ENCODE results near the gene FOXC1.

FOXC1 gene

GRCh38 chr6:1645466-1646185, 35.9 kb downstream of the FOXC1 start:
- Histone ChIP-seq H3K9me3 (ENCODE audit: control insufficient read depth, low read depth, low read length) (no peaks in the 10 kb centered on the region), H3K27me3 (ENCODE audit: control insufficient read depth, insufficient read depth, low read length) (no peaks in the 10 kb centered on the region), H3K27ac (ENCODE audit: low read length) (no peak overlapping the region), H3K9ac (ENCODE audit: low read length) (no peak overlapping the region), H3K36me3 (ENCODE audit: control insufficient read depth, low read depth, low read length) (no peaks in the 10 kb centered on the region), H3K4me3 (ENCODE audit: low read length) (no peak overlapping the region), H3K4me1 (ENCODE audit: control insufficient read depth, low read depth, low read length) (peaks cover 14% of the 10 kb centered on the region)

GRCh38 chr6:1651362-1651761, 41.6 kb downstream of the FOXC1 start:
- H3K27ac ChIP-seq (ENCODE audit: low read length): no peak overlapping the region
- no peaks in the 10 kb centered on the region for H3K27me3 ChIP-seq (ENCODE audit: control insufficient read depth, insufficient read depth, low read length)
- H3K9ac ChIP-seq (ENCODE audit: low read length): no peak overlapping the region
- no peak overlapping the region for H3K4me3 ChIP-seq (ENCODE audit: low read length)
- no peaks in the 10 kb centered on the region for H3K4me1 ChIP-seq (ENCODE audit: control insufficient read depth, low read depth, low read length)
- no peaks in the 10 kb centered on the region for H3K36me3 ChIP-seq (ENCODE audit: control insufficient read depth, low read depth, low read length)
- no peaks in the 10 kb centered on the region for H3K9me3 ChIP-seq (ENCODE audit: control insufficient read depth, low read depth, low read length)

DNA sequence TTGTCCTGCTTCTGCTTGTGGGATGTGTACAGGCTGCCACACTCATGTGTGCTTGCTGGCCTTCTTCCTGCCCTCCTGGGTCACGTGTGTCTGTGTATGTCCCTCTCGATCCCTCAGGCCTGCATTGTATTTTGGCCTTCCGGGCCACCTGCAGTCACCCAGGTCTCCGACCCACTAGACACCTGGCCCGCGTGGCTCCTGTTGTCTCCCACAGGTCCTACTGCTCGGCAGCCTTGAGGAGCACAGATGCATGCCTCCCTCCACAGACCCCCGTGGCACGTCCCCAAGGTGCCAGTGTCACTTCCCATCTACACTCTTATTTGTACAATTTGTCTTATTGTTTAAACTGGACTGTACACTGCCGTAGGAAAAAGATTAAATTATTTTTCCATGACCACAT, 43.1 kb downstream of the FOXC1 start:
- no peaks in the 10 kb centered on the region for H3K4me1 ChIP-seq (ENCODE audit: control insufficient read depth, low read depth, low read length)
- H3K9me3 ChIP-seq (ENCODE audit: control insufficient read depth, low read depth, low read length): no peaks in the 10 kb centered on the region
- H3K36me3 ChIP-seq (ENCODE audit: control insufficient read depth, low read depth, low read length): no peaks in the 10 kb centered on the region
- H3K4me3 ChIP-seq (ENCODE audit: low read length): no peak overlapping the region
- H3K27me3 ChIP-seq (ENCODE audit: control insufficient read depth, insufficient read depth, low read length): no peaks in the 10 kb centered on the region
- H3K27ac ChIP-seq (ENCODE audit: low read length): no peak overlapping the region
- H3K9ac ChIP-seq (ENCODE audit: low read length): no peak overlapping the region

DNA sequence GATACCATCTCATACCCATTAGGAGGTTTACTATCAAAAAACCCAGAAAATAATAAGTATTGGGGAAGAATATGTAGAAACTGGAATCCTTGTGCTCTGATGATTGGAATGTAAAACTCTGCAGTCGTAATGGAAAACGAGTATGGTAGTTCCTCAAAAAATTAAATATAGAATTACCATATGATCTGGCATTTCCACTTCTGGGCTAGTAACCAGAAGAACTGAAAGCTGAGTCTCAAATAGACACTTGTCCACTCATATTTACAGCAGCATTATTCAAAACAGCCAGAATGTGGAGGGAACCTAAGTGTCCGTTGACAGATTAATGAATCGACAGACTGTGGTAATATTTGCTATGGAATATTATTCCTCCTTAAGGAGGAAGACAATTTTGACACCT, 44.3 kb downstream of the FOXC1 start:
- H3K4me1 ChIP-seq (ENCODE audit: control insufficient read depth, low read depth, low read length): no peaks in the 10 kb centered on the region
- no peak overlapping the region for H3K9ac ChIP-seq (ENCODE audit: low read length)
- no peaks in the 10 kb centered on the region for H3K9me3 ChIP-seq (ENCODE audit: control insufficient read depth, low read depth, low read length)
- no peak overlapping the region for H3K27ac ChIP-seq (ENCODE audit: low read length)
- H3K4me3 ChIP-seq (ENCODE audit: low read length): no peak overlapping the region
- no peaks in the 10 kb centered on the region for H3K27me3 ChIP-seq (ENCODE audit: control insufficient read depth, insufficient read depth, low read length)
- no peaks in the 10 kb centered on the region for H3K36me3 ChIP-seq (ENCODE audit: control insufficient read depth, low read depth, low read length)

GRCh38 chr6:1657116-1657770, 47.5 kb downstream of the FOXC1 start:
- Histone ChIP-seq H3K4me1 (ENCODE audit: control insufficient read depth, low read depth, low read length) (no peaks in the 10 kb centered on the region), H3K4me3 (ENCODE audit: low read length) (no peak overlapping the region), H3K27ac (ENCODE audit: low read length) (no peak overlapping the region), H3K27me3 (ENCODE audit: control insufficient read depth, insufficient read depth, low read length) (no peaks in the 10 kb centered on the region), H3K9me3 (ENCODE audit: control insufficient read depth, low read depth, low read length) (no peaks in the 10 kb centered on the region), H3K36me3 (ENCODE audit: control insufficient read depth, low read depth, low read length) (no peaks in the 10 kb centered on the region), H3K9ac (ENCODE audit: low read length) (no peak overlapping the region)

DNA sequence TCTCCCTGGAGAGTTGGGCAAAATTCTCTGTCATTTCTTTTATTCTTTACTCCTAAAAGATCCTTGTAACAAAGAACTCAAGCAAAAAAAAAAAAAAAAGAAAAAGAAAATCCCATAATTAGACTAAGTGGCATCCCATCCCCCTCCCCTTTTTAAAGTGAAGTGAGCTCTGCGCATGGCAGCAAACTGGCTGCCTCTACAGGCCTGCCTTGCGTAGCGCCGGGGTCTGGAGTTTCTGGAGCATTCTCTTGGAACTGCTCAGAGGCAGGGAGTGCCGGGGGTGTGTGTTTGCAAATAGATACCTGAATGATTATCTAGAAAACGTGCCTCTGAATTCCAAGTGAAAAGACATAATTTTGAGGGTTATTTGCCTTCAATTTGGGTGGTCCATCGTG, 48.1 kb downstream of the FOXC1 start:
- Histone ChIP-seq H3K4me3 (ENCODE audit: low read length) (no peak overlapping the region), H3K36me3 (ENCODE audit: control insufficient read depth, low read depth, low read length) (no peaks in the 10 kb centered on the region), H3K27ac (ENCODE audit: low read length) (no peak overlapping the region), H3K9ac (ENCODE audit: low read length) (no peak overlapping the region), H3K4me1 (ENCODE audit: control insufficient read depth, low read depth, low read length) (no peaks in the 10 kb centered on the region), H3K27me3 (ENCODE audit: control insufficient read depth, insufficient read depth, low read length) (no peaks in the 10 kb centered on the region), H3K9me3 (ENCODE audit: control insufficient read depth, low read depth, low read length) (no peaks in the 10 kb centered on the region)

- no peak overlapping the region for H3K4me3 ChIP-seq (ENCODE audit: low read length)
- H3K4me1 ChIP-seq (ENCODE audit: control insufficient read depth, low read depth, low read length): no peaks in the 10 kb centered on the region
- no peaks in the 10 kb centered on the region for H3K36me3 ChIP-seq (ENCODE audit: control insufficient read depth, low read depth, low read length)
- no peaks in the 10 kb centered on the region for H3K27me3 ChIP-seq (ENCODE audit: control insufficient read depth, insufficient read depth, low read length)
- no peak overlapping the region for H3K9ac ChIP-seq (ENCODE audit: low read length)
- H3K9me3 ChIP-seq (ENCODE audit: control insufficient read depth, low read depth, low read length): no peaks in the 10 kb centered on the region
- no peak overlapping the region for H3K27ac ChIP-seq (ENCODE audit: low read length)
These were observed 48.7 kb downstream of the FOXC1 start for GRCh38 chr6:1658212-1659005.

GRCh38 chr6:1659816-1660215, 50.1 kb downstream of the FOXC1 start:
- Histone ChIP-seq H3K4me1 (ENCODE audit: control insufficient read depth, low read depth, low read length) (no peaks in the 10 kb centered on the region), H3K36me3 (ENCODE audit: control insufficient read depth, low read depth, low read length) (no peaks in the 10 kb centered on the region), H3K27ac (ENCODE audit: low read length) (no peak overlapping the region), H3K9me3 (ENCODE audit: control insufficient read depth, low read depth, low read length) (no peaks in the 10 kb centered on the region), H3K27me3 (ENCODE audit: control insufficient read depth, insufficient read depth, low read length) (no peaks in the 10 kb centered on the region), H3K9ac (ENCODE audit: low read length) (no peak overlapping the region), H3K4me3 (ENCODE audit: low read length) (no peak overlapping the region)

GRCh38 chr6:1662534-1662933, 52.8 kb downstream of the FOXC1 start:
- Histone ChIP-seq H3K27ac (ENCODE audit: low read length) (no peak overlapping the region), H3K9ac (ENCODE audit: low read length) (no peak overlapping the region), H3K4me3 (ENCODE audit: low read length) (no peak overlapping the region), H3K36me3 (ENCODE audit: control insufficient read depth, low read depth, low read length) (no peaks in the 10 kb centered on the region), H3K4me1 (ENCODE audit: control insufficient read depth, low read depth, low read length) (no peaks in the 10 kb centered on the region), H3K9me3 (ENCODE audit: control insufficient read depth, low read depth, low read length) (no peaks in the 10 kb centered on the region), H3K27me3 (ENCODE audit: control insufficient read depth, insufficient read depth, low read length) (no peaks in the 10 kb centered on the region)
